H1 (cell line): ENCODE data around the gene NCR2. TPM values are rescaled to one million over a fixed set of nuclear protein-coding genes. Genes with fewer than 3 reads are reported as not detected.

ENCODE experiments used
- CTCF ChIA-PET: fragments of 300-600 bp; sonication (Branson Sonifier 250); formaldehyde crosslinking; loops from one replicate; lab custom pipeline; 2021; ENCODE audit not compliant: partially characterized antibody; lab: Charles Lee
- POLR2A ChIA-PET: fragments of 300-600 bp; sonication (Branson Sonifier 250); formaldehyde crosslinking; loops from one replicate; lab custom pipeline; 2021; ENCODE audit warnings: inconsistent platforms; ENCODE audit not compliant: partially characterized antibody; lab: Charles Lee
- DNase-seq, 2 experiments: peaks; one replicate each; pipeline versions ENCODE4 v3.0.0 to v3.0.0-alpha.2; 2010 to 2022; ENCODE audit warnings: low spot score in 2 of 2, low read depth in 1 of 2, mixed read lengths in 1 of 2
- FAIRE-seq: peaks from 2 replicates; lab custom pipeline; 2011; peaks lifted over from hg19 to GRCh38; lab: Jason Lieb, UNC
- H2AFZ ChIP-seq: 2 replicates; pipeline ENCODE4 v1.8.1; 2012; ENCODE audit warnings: low read length, inconsistent platforms
- H2AK5ac ChIP-seq: 2 replicates; pipeline ENCODE4 v1.6.1; 2013; ENCODE audit warnings: low read depth, low read length
- H2BK120ac ChIP-seq: replicated peaks from 2 replicates; pipeline ENCODE3; 2013; ENCODE audit warnings: low read depth, low read length, inconsistent platforms
- H2BK12ac ChIP-seq: 2 replicates; pipeline ENCODE4 v1.6.1; 2013; ENCODE audit warnings: low read depth, low read length
- H2BK15ac ChIP-seq: 2 replicates; pipeline ENCODE4 v1.6.1; 2013; ENCODE audit warnings: low read length
- H2BK20ac ChIP-seq: 2 replicates; pipeline ENCODE4 v1.6.1; 2013; ENCODE audit warnings: low read length
- H2BK5ac ChIP-seq: 2 replicates; pipeline ENCODE4 v1.6.1; 2013; ENCODE audit warnings: low read depth, low read length
- H3K14ac ChIP-seq: 2 replicates; pipeline ENCODE4 v1.6.1; 2013; ENCODE audit warnings: inconsistent platforms; ENCODE audit not compliant: insufficient read length
- H3K18ac ChIP-seq: 2 replicates; pipeline ENCODE4 v1.6.1; 2013; ENCODE audit warnings: low read length; ENCODE audit errors: extremely low read depth
- H3K23ac ChIP-seq: 2 replicates; pipeline ENCODE4 v1.6.1; 2013; ENCODE audit warnings: inconsistent platforms; ENCODE audit not compliant: insufficient read length
- H3K23me2 ChIP-seq: 2 replicates; pipeline ENCODE4 v1.6.1; 2013; ENCODE audit warnings: low read depth, low read length
- H3K27ac ChIP-seq: 2 replicates; pipeline ENCODE4 v1.6.1; 2011; ENCODE audit warnings: low read depth, low read length, inconsistent platforms
- H3K27me3 ChIP-seq, 4 experiments: replicated peaks in 1 of 4; 1 replicate in 1 of 4; 2 replicates in 3 of 4; pipeline versions ENCODE4 v1.6.1 to v1.8.1; 2011 to 2013; ENCODE audit warnings: low read length in 3 of 4, mild to moderate bottlenecking in 3 of 4, inconsistent platforms in 2 of 4, mixed read lengths in 2 of 4, moderate library complexity in 1 of 4; ENCODE audit not compliant: control insufficient read depth in 3 of 4, insufficient read depth in 3 of 4; ENCODE audit errors: extremely low read depth in 1 of 4
- H3K36me3 ChIP-seq, 4 experiments: 2 replicates each; pipeline versions ENCODE4 v1.6.1 to v1.8.1; 2011 to 2013; ENCODE audit warnings: mild to moderate bottlenecking in 4 of 4, low read length in 3 of 4, moderate library complexity in 2 of 4, control low read depth in 1 of 4, inconsistent platforms in 1 of 4; ENCODE audit not compliant: insufficient read depth in 4 of 4, control insufficient read depth in 2 of 4
- H3K4ac ChIP-seq: replicated peaks from 2 replicates; pipeline ENCODE3; 2013; ENCODE audit warnings: low read length, low read depth, mixed read lengths, inconsistent platforms; ENCODE audit not compliant: insufficient read length
- H3K4me1 ChIP-seq, 4 experiments: replicated peaks in 1 of 4; 1 replicate in 1 of 4; 2 replicates in 3 of 4; pipeline versions ENCODE4 v1.6.1 to v1.8.1; 2011 to 2013; ENCODE audit warnings: low read length in 3 of 4, inconsistent platforms in 2 of 4, mixed read lengths in 1 of 4; ENCODE audit not compliant: insufficient read depth in 4 of 4, control insufficient read depth in 3 of 4
- H3K4me2 ChIP-seq, 2 experiments: 2 replicates each; pipeline versions ENCODE4 v1.6.1 to v1.8.1; 2011 to 2013; ENCODE audit warnings: low read depth in 2 of 2, low read length in 2 of 2, control low read depth in 1 of 2, inconsistent platforms in 1 of 2, mild to moderate bottlenecking in 1 of 2; ENCODE audit not compliant: insufficient read depth in 1 of 2
- H3K4me3 ChIP-seq, 4 experiments: fragments of 200-600, 300-600 bp in 1 of 4; sonication (generic), shearing (Covaris generic), sonication (Bioruptor Twin) in 1 of 4; 2 replicates each; pipeline versions ENCODE4 v1.5.1 to v1.8.1; 2011 to 2016; ENCODE audit warnings: low read length in 4 of 4, low read depth in 3 of 4, control low read depth in 2 of 4, inconsistent platforms in 2 of 4, mild to moderate bottlenecking in 2 of 4, mixed read lengths in 1 of 4, moderate library complexity in 1 of 4; ENCODE audit not compliant: insufficient read depth in 2 of 4; ENCODE audit errors: extremely low read depth in 1 of 4
- H3K56ac ChIP-seq: replicated peaks from 2 replicates; pipeline ENCODE3; 2013; ENCODE audit warnings: low read depth, mild to moderate bottlenecking, mixed read lengths, low read length, inconsistent platforms; ENCODE audit not compliant: insufficient read length
- H3K79me1 ChIP-seq: 2 replicates; pipeline ENCODE4 v1.6.1; 2013; ENCODE audit warnings: low read depth, low read length, control low read depth
- H3K79me2 ChIP-seq, 2 experiments: 2 replicates each; pipeline versions ENCODE4 v1.6.1 to v1.8.1; 2012 to 2013; ENCODE audit warnings: low read length in 2 of 2, mild to moderate bottlenecking in 2 of 2, inconsistent platforms in 1 of 2; ENCODE audit not compliant: insufficient read depth in 2 of 2, control insufficient read depth in 1 of 2
- H3K9ac ChIP-seq, 4 experiments: replicated peaks in 1 of 4; 1 replicate in 1 of 4; 2 replicates in 3 of 4; pipeline versions ENCODE4 v1.6.1 to v1.8.1; 2011 to 2013; ENCODE audit warnings: low read depth in 3 of 4, low read length in 3 of 4, control low read depth in 2 of 4, mild to moderate bottlenecking in 2 of 4, moderate library complexity in 2 of 4, inconsistent platforms in 1 of 4; ENCODE audit errors: extremely low read depth in 1 of 4
- H3K9me3 ChIP-seq, 2 experiments: 2 replicates each; pipeline versions ENCODE4 v1.6.1 to v1.8.1; 2012 to 2013; ENCODE audit warnings: mild to moderate bottlenecking in 2 of 2, moderate library complexity in 2 of 2, control low read depth in 1 of 2, inconsistent platforms in 1 of 2, low read depth in 1 of 2, low read length in 1 of 2, mixed read lengths in 1 of 2; ENCODE audit not compliant: insufficient read depth in 2 of 2
- H4K20me1 ChIP-seq, 2 experiments: replicated peaks in 1 of 2; 2 replicates each; pipeline versions ENCODE3 to v1.8.1; 2011 to 2013; ENCODE audit warnings: inconsistent platforms in 2 of 2, low read length in 2 of 2, mild to moderate bottlenecking in 1 of 2; ENCODE audit not compliant: insufficient read depth in 2 of 2, control insufficient read depth in 1 of 2
- H4K5ac ChIP-seq: 2 replicates; pipeline ENCODE4 v1.6.1; 2013; ENCODE audit warnings: low read length, low read depth, mixed read lengths, inconsistent platforms; ENCODE audit not compliant: insufficient read length
- H4K8ac ChIP-seq: 2 replicates; pipeline ENCODE4 v1.8.0; 2013; ENCODE audit warnings: mild to moderate bottlenecking, moderate library complexity, low read length, inconsistent platforms; ENCODE audit not compliant: insufficient read depth; ENCODE audit errors: extremely low read depth
- H4K91ac ChIP-seq: replicated peaks from 2 replicates; pipeline ENCODE3; 2013; ENCODE audit warnings: low read length, mixed read lengths, inconsistent platforms; ENCODE audit not compliant: insufficient read length
- CBX8 ChIP-seq: fragments of 300-800, 300-1000 bp; sonication (generic); IDR thresholded peaks from 2 replicates; pipeline ENCODE4 v1.7.1; 2016; ENCODE audit warnings: low read depth, low read length, borderline replicate concordance
- CHD2 ChIP-seq: IDR thresholded peaks from 2 replicates; pipeline ENCODE4 v1.6.1; 2012; ENCODE audit warnings: low read length, improper control_type of control experiment
- CREB1 ChIP-seq: IDR thresholded peaks from 2 replicates; pipeline ENCODE4 v1.6.1; 2012; ENCODE audit warnings: inconsistent platforms
- CTBP2 ChIP-seq: IDR thresholded peaks from 2 replicates; pipeline ENCODE4 v1.7.0; 2011; ENCODE audit warnings: borderline replicate concordance, mild to moderate bottlenecking, moderate library complexity, mixed read lengths, low read length; ENCODE audit not compliant: insufficient read depth, insufficient read length
- FOSL1 ChIP-seq: IDR thresholded peaks from 2 replicates; pipeline ENCODE4 v1.6.1; 2011; ENCODE audit warnings: mild to moderate bottlenecking, low read depth, low read length, moderate library complexity; ENCODE audit not compliant: insufficient read depth
- POLR2A ChIP-seq, 2 experiments: IDR thresholded peaks; 1 replicate in 1 of 2; 2 replicates in 1 of 2; pipeline ENCODE4 v1.6.1; 2011; ENCODE audit warnings: low read depth in 2 of 2, low read length in 2 of 2, mild to moderate bottlenecking in 2 of 2; ENCODE audit errors: control extremely low read depth in 1 of 2
- POU5F1 ChIP-seq: IDR thresholded peaks from 2 replicates; pipeline ENCODE4 v1.6.1; 2011; ENCODE audit warnings: low read depth, mild to moderate bottlenecking, low read length, moderate library complexity
- RBBP5 ChIP-seq: IDR thresholded peaks from 2 replicates; pipeline ENCODE4 v1.7.1; 2012; ENCODE audit warnings: low read depth, mild to moderate bottlenecking, inconsistent platforms, low read length, moderate library complexity, borderline replicate concordance
- TCF12 ChIP-seq: IDR thresholded peaks from 2 replicates; pipeline ENCODE4 v1.6.1; 2011; ENCODE audit warnings: low read depth, mild to moderate bottlenecking, low read length
- WGBS, 2 experiments: shearing (Covaris generic) in 1 of 2; methylation state at CpG; one replicate each; pipeline versions ENCODE4 v1.1.6 to v1.1.7; 2013 to 2015; ENCODE audit warnings: low lambda C conversion rate in 2 of 2, mixed read lengths in 2 of 2, inconsistent platforms in 1 of 2, low coverage in 1 of 2, missing lambda C conversion rate in 1 of 2; ENCODE audit not compliant: insufficient replicate concordance in 2 of 2, insufficient coverage in 1 of 2, insufficient read length in 1 of 2; ENCODE audit errors: extremely low coverage in 1 of 2, missing lambda C conversion rate in 1 of 2; 5-methylcytosine and 5-hydroxymethylcytosine counted together
- polyA plus RNA-seq, 7 experiments: library from polyadenylated mRNA; depleted of rRNA in 3 of 7; stranded (reverse) in 5 of 7; unstranded in 2 of 7; fragments of >200 nt in 5 of 7; fragments of 200-250 nt in 2 of 7; gene quantifications; 1 replicate in 5 of 7; 2 replicates in 1 of 7; 4 replicates in 1 of 7; pipeline versions ENCODE4 v1.2.1 to v1.2.3, GENCODE V29; 2011 to 2013; ENCODE audit warnings: missing spikeins in 2 of 7, mixed read lengths in 2 of 7
- total RNA-seq: library from RNA; stranded (reverse); fragmentation: NEBNext Ultra II Directional; extraction: Animal tissue kit (Norgen Biotek cat#: 25700); gene quantifications from 2 replicates; pipeline ENCODE4 v1.2.1, GENCODE V29; 2021
- TF ChIP-seq, protein P1 (sequence below): IDR thresholded peaks from 2 replicates; pipeline ENCODE4 v1.6.1; 2011; ENCODE audit warnings: low read depth, mild to moderate bottlenecking, low read length; ENCODE audit not compliant: insufficient read depth

Gene NCR2
- total and polyA plus RNA-seq, 2 of the 8 experiments (the other 6 are each of a cell fraction or from before 2014, with no cell fraction given) = not detected

GRCh38 chr6:41366150-41366549, 30.7 kb downstream of the NCR2 start:
- FAIRE-seq (no peak), DNase-seq (no peak)
- H3K4me1 ChIP-seq = peaks cover 0 to 7% (median 2%) of the 10 kb centered on the region in 4 experiments; a peak in 4 of 7 replicates
- no peak overlapping the region for H3K14ac ChIP-seq
- H2BK15ac ChIP-seq = no peak overlapping the region
- H3K4me3 ChIP-seq = no peak overlapping the region
- no peak overlapping the region for H3K56ac ChIP-seq
- WGBS, 2 experiments = 89% methylated on average over 7 of the region's 7 CpGs; no CpG with 5 or more reads in 1 of the 2 experiments
- ChIA-PET POLR2A (no interaction called here), CTCF (interaction anchor here (0.6 to 12.5 kb wide), 8 partner anchors 13 to 424 kb away, joined by 3 to 238 read pairs (median 4); no protein-coding TSS in a partner anchor)
- no peak overlapping the region for H3K9ac ChIP-seq
- H4K20me1 ChIP-seq = peaks cover 2 to 5% of the 10 kb centered on the region in 2 experiments
- H3K27me3 ChIP-seq = peaks cover 20 to 23% (median 22%) of the 10 kb centered on the region in 4 experiments
- no peak overlapping the region for H3K4ac ChIP-seq
- H3K36me3 ChIP-seq = no peaks in the 10 kb centered on the region; a peak in 1 of 8 replicates
- H3K9me3 ChIP-seq = no peaks in the 10 kb centered on the region
- no peak overlapping the region for H3K23ac ChIP-seq
- H4K91ac ChIP-seq = no peak overlapping the region
- H3K4me2 ChIP-seq = no peak overlapping the region
- H3K27ac ChIP-seq = no peak overlapping the region
- H2AK5ac ChIP-seq = no peak overlapping the region
- peaks cover 3% of the 10 kb centered on the region; the same call in 1 of the 2 replicates for H3K23me2 ChIP-seq
- H2BK5ac ChIP-seq = no peak overlapping the region
- no peak overlapping the region for H2BK120ac ChIP-seq
- H2AFZ ChIP-seq = no peak overlapping the region
- no peak overlapping the region for H4K5ac ChIP-seq
- H3K18ac ChIP-seq = no peak overlapping the region
- H3K79me1 ChIP-seq = no peaks in the 10 kb centered on the region
- H2BK20ac ChIP-seq = no peak overlapping the region
- H3K79me2 ChIP-seq = no peaks in the 10 kb centered on the region
- no peak overlapping the region for H4K8ac ChIP-seq
- no peak overlapping the region for H2BK12ac ChIP-seq
- TF ChIP-seq CHD2 (no peak), CREB1 (no peak), CTBP2 (no peak), POU5F1 (no peak), TCF12 (no peak), POLR2A (IDR thresholded peaks at IDR 0.05; ENCODE audit: control extremely low read depth in 1 of 2, low read depth in 2 of 2, low read length in 2 of 2) (no peak), CBX8 (no peak), FOSL1 (no peak), RBBP5 (no peak)
- TF ChIP-seq, protein P1, sequence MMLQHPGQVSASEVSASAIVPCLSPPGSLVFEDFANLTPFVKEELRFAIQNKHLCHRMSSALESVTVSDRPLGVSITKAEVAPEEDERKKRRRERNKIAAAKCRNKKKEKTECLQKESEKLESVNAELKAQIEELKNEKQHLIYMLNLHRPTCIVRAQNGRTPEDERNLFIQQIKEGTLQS = no peak
